ENCODE data around the gene WNT8A.
"Not testable (repeated sequence)": the region's sequence is repeated elsewhere in the genome, so short reads cannot be mapped to it uniquely, and the experiment has no call there.

WNT8A gene, protein sequence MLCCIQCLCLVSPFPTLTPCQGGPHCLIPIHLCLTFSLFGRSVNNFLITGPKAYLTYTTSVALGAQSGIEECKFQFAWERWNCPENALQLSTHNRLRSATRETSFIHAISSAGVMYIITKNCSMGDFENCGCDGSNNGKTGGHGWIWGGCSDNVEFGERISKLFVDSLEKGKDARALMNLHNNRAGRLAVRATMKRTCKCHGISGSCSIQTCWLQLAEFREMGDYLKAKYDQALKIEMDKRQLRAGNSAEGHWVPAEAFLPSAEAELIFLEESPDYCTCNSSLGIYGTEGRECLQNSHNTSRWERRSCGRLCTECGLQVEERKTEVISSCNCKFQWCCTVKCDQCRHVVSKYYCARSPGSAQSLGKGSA

DNA sequence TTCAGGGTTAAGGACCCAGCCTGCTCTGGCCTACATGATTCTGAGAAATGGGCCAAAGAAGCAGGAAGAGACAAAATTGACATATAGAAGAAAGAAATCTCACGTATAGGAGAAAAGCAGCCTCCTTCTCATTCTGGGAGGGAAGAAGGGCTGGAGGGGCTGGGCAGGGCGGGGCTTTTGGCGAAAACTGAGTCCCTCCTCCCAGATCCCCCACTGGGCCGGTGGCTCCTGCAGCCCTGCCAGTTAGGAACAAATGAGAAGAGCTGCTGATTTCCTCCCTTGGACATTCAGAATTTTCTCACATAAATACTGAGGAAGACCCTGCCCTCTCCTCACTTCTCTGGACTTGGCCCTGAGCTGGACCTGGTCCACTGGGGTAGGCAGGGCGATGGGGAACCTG is at the start of gene WNT8A:
Gene WNT8A, plus strand, starts transcription at position 332 of the 400 bp plus-strand sequence. CDS start 95 bp downstream, outside the sequence.
- DNase-seq = no peak

DNA sequence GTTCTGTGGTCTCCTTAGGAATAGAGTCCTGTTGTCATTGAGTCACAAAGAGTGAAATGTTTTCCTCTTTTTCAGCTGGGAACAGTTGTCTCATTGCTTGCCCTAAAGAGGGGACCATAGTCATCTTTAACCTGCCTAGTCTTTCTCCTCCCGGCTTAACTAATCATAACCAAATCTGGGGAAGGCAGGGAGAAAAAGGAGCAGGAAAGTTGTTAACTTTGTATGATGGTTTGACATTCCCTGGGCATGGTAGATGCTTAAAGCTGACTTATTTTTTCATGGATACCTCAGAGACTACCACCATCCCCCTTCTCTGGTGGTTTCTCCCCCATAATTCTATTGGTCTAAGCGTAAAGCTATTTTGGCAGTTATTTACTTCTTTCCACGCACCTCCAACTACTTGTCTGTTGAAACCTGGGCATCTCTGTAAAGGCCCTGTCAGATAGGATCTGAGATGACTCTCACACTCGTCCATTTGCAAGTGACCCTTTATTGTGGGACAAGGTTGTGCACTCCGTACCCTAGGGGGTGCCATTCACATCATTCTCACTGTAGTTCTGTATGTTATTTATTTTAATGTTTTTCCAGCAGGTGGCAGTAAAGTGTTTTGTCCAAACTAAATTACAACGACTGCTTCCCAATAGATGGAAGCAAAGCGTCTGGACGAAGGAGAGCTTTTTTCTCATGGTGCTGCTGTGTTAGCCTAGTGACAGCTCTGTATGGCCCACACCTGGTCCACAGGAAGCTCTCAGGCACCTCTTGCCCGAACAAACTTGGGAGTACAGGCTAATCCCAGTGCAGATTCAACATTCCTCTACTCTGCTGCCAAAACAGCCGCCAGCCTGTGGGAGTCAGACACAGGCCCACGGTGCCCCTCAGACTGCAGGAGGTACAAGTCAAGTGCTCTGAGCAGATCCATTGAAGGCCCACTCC is 48.0 kb upstream of the WNT8A start:
- peak in 48 of 56 donors; percentile 6 to 84 (median 48) for DNase-seq

DNA sequence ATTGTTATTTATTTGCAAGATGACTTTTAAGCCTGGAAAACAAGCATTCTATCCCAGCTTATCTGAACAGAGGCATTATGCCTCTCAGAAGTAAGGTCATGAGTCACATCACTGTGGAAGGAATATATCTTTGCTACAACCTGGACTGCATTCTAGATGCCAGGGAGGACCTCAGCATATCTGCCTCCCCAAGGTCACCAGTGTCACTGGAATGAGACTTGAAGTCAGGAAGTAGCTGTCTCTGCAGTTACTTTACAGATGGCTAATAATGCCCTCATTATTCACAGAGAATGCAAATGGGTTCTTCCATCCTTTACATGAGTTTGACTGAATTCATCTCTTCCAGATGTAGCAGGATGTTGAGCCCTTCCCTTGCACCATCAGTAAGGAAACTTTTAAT is 46.6 kb upstream of the WNT8A start:
- peak in 1 of 56 donors; percentile 3 for DNase-seq

DNA sequence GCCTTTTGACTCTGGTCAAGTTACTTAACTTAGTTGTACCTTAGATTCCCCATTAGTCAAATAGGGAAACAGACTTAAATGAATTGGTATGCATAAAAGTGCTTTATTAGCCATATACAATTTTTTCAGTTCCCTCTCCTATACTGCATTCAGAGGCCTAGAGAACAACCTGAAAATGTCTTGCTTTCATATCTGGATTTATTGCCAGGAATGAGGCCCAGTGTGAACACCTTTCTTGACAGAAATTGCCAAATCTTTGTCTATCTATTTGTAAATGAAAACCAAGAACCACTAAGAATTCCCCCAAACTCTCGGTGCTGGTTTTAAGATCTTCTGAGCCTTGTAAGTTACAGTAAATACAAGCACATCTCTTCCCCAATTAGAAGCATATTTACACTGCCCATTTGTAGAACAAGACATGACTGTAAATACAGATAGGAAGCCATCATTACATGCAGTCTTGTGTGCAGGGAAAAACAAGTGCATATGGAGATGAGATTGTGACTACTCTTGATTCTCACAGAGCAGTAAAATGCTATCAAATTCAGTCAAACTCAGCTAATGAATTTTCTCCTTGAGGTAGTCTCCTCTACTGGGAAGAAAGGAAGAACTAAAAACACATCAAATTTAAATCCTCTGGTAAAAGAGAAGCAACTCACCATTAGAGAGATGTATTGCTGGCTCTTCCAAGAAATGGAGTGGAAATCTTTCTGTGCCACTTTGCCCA is 45.8 kb upstream of the WNT8A start:
- DNase-seq = no peak

DNA sequence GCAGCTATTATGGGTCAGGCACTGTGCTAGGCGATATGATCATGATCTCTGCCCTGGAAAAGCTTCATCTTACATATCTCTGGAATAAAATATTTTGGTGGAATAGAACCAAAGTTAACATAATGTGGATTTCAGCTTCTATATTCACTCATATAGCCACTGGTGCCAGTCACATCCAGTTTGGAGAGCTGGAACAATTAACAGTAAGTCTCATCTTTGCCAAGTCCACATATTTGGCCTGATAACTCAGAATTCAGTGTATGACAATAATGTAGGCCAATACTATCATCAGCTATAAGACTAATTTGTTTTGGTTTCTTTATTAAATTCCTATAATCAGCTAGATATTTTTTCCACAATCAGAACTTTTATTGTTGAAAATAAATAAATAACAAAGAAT is 45.0 kb upstream of the WNT8A start:
- DNase-seq = peak in 13 of 56 donors; percentile 2 to 60 (median 11)

DNA sequence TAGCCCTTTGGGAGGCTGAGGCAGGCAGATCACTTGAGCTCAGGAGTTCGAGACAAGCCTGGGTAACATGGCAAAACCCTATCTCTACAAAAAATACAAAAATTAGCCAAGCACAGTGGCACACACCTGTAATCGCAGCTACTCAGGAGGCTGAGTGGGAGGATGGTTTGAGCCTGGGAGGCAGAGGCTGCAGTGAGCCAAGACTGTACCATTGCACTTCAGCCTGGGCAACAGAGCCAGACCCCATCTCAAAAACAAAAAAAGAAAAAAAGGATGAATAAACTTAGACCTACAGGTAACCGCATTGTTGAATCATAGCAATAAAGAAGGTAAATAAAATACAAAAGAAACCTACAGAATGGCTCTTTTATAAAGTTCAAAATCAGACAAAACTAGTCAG is 38.5 kb upstream of the WNT8A start:
- not testable (repeated sequence) for DNase-seq

DNA sequence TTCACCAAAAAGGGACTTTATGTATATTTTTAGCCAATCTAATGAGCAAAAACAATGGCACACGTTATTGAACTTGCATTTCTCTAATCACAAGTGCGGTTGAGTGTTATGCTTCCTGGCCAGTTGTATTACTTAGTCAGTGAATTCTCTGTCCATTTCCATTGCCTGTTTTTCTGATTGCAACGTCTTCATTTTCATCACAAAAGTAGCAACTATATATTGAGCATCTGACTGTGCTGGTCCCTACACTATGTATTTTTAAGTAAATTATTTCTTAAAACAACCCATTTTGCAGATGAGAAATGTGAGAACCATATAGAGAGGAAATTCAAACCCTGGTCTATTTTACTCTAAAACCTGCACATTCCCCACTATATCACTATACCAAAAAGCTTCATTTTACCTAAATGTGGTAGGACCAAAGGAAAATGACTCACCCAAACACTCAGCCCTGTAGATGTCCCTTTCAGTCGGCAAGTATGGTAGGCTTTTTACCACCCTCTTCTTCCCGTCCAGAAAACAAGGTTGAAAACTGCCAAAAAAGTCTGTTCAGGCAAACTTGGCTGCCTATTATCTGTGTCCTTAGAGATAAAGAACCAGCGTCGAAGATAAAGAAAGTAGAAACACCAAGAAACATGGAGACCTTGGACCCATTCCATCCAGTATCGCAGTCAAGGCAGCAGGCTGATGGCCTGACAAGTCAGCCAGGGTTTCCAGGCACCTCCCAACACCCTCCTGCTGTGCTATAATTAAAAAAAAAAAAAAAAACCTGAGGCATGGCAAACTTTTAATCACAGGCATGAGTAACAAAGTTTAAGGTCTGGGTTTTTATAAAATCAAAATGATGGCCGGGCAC is 32.2 kb upstream of the WNT8A start:
- DNase-seq = no peak

DNA sequence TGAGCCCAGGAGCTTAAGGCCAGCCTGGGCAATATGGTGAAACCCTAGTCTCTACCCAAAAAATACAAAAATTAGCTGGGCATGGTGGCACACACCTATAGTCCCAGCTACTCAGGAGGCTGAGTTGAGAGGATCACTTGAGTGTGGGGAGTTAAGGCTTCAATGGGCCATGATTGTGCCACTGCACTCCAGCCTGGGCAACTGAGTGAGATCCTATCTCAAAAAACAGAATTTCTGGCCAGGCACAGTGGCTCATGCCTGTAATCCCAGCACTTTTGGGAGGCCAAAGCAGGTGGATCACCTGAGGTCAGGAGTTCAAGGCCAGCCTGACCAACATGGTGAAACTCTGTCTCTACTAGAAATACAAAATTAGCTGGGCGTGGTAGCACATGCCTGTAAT is 31.1 kb upstream of the WNT8A start:
- not testable (repeated sequence) for DNase-seq

DNA sequence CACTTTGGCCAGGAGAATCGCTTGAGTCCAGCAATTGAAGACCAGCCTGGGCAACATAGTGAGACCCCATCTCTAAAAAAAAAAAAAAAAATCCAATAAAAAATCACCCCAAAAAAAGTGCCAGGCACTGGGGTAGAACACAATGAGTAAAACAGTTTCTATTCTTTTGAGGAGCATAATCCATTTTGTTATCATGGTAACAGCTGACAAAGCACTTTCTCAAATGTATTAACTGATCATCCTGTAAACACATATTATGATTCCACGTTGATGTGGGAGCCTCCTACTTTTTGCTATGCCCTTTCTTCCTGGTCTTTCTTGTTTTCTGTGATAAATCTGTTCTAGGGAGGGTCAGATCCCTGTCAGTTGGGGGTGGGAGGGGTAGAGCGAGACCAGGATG is 30.3 kb upstream of the WNT8A start:
- no peak for DNase-seq

DNA sequence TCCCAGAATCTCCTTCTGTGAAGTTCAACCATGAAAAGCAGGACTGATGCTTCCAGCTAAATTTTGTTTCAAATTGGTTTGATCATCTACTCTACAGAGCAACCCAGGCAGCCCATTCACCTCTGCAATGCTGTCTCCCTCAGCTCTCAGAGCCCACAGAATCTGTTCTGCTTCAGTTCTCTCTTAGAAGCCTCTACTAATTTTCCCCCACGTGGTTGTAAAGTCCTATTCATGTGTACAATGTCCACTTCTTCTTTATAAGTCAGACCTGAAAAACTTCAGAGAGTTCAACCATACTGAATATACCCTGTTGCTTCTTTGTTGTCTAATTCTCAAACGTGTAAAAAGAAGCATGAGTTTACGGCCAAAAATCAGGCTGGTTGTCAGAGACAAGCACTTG is 29.6 kb upstream of the WNT8A start:
- DNase-seq = peak in 1 of 56 donors; percentile 10

DNA sequence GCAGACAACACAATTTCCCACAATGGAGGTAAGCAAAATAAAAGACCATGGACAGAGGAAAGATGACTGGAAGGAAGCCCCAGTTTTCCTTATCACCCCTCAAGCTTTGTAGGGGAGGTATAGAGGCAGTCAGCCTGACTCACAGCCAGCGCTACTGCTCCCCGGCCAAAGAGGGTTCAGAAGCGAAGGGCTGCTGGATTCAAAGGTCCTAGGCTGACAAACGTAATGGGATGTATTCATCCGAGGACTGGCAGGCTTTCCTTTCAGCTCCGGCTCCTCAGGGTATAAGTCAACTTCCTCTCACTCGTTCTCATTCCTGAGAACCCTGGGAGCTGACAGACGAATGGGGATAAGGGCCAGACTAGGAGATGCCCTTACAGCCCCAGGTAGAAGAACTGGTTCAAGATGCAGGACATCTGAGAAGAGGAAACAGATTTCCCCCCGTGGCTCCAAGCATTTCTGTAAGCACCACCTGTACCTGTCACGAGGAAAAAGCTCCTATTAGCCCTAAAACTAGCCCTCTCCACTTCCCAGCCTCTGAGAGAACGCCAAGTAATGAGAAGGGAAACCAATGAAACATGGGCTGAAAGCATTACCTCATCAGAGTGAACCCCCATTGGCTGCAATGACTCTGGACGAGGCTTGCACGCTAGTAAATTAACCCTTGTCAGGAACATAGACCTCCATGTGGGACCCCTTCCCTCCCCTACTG is 28.8 kb upstream of the WNT8A start:
- DNase-seq = peak in 51 of 56 donors; percentile 10 to 83 (median 53)

DNA sequence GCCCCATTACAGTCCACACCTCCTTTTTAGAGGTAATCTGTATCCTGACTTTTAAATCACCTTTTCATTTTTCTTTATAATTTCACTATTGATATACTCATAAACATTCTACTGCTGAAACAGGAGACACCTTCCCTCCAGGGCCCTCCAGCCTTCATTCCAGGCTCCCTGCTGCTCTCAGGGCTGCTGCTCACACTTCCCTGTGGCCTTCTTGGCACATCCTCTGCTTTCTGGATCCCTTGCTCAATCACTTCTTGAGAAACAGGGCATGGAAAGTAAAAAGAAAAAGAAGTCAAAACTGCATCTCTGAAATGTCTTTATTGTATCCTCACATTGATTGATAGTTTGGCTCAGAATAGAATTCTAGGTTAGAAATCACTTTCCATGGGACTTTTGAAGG is 19.3 kb upstream of the WNT8A start:
- no peak for DNase-seq

DNA sequence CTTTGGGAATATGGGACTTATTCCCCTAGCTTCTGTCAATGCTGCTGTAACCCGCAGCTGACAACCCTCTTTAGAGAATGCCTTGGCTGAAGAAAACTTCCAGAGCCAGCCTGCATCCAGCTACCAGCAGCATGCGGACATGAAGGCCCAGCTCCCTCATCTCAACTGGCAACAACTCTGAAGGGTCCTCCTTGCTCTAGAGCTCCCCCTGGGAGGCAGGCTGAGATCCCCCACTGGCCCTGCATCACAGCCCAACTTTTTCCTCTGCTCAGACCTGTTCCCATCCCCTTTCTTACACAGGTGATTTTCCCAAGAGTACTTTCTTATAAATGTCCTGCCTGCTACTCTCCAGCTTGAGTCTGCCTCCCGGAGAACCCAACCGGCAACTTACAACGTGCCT is 18.7 kb upstream of the WNT8A start:
- DNase-seq = peak in 2 of 56 donors; percentile 4

DNA sequence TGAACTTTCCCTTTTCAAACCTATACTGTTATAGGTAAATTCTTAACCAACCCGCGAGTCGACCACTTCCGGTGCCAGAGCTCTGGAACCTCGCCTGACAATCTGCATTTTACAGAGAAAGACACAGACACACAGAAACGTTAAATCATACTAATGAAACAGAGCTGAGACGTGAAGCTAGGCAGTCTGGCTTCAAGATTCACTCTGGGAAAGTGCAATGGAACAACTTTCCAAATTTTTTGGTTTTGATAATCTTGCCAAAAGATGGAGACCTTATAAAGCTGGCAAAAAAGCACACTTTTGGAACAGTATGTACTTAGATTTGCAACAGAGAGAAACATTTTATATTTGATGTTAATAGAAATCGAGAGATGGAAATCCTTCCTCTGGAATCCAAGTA is 15.9 kb upstream of the WNT8A start:
- DNase-seq = no peak

DNA sequence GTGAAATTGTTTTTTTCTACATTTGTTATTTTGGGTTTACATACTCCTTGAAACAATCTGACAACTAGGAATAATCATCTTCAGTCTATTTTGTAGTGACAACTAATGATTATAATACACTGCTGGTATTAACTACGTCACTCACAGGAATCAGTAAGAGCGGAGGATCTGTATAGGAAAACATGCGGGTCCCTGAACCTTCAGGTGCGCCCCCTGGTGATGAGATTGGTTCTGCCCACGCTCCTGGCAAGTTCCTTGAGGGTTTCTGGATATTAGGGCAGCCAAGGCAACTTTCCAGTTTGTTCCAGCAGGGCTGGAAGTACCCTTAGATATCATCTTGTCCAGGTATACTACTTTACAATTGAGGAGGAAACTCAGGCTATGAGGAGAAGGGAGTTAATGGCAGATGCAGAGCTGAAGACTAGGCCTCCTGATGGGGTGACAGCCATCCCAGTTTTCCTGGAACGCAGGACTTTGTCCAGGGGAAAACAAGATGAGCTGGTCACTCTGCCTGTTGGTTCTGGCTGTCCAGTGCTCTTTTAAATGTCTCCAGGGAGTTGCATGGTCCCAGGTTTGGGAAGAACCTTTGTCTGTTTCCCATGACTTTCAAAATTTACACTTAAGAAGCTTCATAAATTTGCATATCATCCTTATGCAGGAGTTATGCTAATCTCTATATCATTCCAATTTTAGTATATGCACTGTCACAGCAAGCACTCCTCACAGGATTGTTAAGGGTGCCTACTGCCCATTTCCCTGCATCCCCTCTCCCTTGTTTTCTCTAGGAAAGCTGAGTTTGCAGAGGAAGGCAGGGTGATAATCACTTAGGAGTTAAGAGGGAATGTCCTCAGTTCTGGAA is 14.9 kb upstream of the WNT8A start:
- DNase-seq = peak in 46 of 56 donors; percentile 3 to 83 (median 40)

DNA sequence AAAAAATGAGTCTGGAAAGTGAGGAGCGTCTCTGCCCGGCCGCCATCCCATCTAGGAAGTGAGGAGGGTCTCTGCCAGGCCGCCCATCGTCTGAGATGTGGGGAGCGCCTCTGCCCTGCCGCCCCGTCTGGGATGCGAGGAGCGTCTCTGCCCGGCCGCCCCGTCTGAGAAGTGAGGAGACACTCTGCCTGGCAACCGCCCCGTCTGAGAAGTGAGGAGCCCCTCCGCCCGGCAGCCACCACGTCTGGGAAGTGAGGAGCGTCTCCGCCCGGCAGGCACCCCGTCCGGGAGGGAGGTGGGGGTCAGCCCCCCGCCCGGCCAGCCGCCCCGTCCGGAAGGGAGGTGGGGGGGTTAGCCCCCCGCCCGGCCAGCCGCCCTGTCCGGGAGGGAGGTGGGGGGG is 13.8 kb upstream of the WNT8A start:
- not testable (repeated sequence) for DNase-seq

DNA sequence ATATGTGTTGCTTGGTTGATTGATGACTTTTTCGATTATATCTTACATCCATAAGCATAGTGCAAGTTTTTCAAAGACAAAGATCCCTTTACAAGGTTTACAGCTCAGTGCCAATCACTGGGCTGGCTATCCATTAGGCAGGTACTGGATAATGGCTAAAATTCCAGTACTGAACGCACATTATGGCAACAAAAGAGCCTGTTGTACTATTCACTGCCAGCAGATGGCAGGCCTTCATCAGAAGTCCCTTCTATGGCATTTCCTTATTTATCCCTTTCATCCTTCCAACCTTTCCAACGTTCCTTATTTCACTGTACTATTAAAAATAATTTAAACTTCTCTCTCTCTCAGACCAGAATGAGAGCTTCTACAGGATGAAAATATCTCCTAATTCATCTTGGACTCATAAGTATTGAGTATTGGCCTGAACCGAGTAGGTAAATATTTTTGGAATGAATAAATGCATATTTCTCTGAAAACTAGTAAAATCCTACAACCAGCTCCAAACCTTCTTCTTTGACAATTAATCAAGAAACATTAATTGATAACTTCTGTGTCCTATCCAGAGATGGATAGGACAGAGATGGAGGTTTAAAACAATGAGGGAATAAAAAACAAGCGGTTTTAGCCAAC is 6.7 kb upstream of the WNT8A start:
- peak in 35 of 56 donors; percentile 1 to 84 (median 25) for DNase-seq

DNA sequence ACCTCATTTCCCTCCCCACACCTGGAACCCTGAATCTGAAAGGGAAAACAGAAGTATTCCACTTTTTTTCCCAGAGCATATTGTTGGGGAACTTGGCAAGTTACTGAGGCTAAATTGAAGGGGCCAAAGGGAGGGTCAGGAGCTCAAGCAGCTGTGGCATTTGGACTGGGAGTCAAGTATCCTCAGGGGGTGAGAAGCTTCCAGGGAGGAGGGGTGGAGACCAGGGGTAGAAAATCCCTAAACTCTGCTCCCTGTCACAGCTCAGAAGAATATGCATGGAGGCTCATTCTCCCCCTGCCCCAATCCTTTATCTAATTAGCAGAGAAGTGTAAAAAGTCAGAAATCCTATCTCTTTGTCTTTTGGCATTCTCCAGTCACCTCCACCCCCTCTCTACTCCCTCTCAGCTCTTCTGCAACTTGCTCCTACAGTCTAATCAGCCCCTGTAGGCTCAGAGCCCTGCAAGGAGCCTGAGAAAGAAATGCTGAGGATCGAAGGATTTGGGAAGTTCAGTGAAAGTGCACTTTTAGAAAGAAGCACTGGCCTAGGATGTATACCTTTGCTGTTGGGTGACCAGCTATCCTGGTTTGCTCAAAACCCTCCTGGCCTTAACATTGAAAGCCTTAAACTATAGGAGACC is 5.7 kb upstream of the WNT8A start:
- DNase-seq = no peak
